HEK293T (cell line): ENCODE data around the gene SDC3.

Experiments
- FOXA1 ChIP-seq: fragments of 450-650 bp; IDR thresholded peaks from 2 replicates; pipeline ENCODE4 v1.6.1; 2016; ENCODE audit warnings: mild to moderate bottlenecking
- FOXK2 ChIP-seq: fragments of 450-650 bp; IDR thresholded peaks from 2 replicates; pipeline ENCODE4 v1.6.1; 2016; ENCODE audit warnings: mild to moderate bottlenecking
- LEF1 ChIP-seq: fragments of 450-650 bp; IDR thresholded peaks from 2 replicates; pipeline ENCODE4 v1.6.1; 2017; ENCODE audit warnings: mild to moderate bottlenecking, borderline replicate concordance
- NFRKB ChIP-seq: fragments of 450-650 bp; IDR thresholded peaks from 2 replicates; pipeline ENCODE4 v1.6.1; 2016; ENCODE audit warnings: mild to moderate bottlenecking, moderate library complexity
- SP1 ChIP-seq: fragments of 450-650 bp; IDR thresholded peaks from 2 replicates; pipeline ENCODE4 v1.6.1; 2017

DNA sequence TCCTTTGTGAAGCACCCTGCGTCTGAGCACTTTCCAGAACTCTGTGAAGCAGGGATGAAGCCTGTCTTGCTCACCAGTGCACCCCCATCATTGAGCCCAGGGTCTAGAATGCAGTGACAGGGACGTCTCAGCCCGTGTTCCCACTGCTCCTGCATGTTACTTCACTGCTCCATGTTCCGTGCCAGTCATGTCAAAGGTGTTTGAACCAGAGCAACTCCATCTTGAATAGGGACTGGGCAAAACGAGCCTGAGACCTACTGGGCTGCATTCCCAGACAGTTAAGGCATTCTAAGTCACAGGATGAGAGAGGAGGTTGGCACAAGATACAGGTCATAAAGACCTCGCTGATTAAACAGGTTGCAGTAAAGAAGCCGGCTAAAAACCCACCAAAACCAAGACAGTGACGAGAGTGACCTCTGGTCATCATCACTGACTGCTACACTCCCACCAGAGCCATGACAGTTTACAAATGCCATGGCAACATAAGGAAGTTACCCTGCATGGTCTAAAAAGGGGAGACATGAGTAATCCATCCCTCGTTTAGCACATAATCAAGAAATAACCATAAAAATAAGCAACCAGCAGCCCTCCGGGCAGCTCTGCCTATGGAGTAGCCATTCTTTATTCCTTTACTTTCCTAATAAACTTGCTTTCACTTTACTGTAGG lies 63.2 kb downstream of the SDC3 start:
- TF ChIP-seq SP1 = no peak
- no peak for TF ChIP-seq FOXA1
- no peak for TF ChIP-seq NFRKB
- no peak for TF ChIP-seq FOXK2
- no peak for TF ChIP-seq LEF1
